ENCODE results near the gene ASMT.

ASMT gene

DNA sequence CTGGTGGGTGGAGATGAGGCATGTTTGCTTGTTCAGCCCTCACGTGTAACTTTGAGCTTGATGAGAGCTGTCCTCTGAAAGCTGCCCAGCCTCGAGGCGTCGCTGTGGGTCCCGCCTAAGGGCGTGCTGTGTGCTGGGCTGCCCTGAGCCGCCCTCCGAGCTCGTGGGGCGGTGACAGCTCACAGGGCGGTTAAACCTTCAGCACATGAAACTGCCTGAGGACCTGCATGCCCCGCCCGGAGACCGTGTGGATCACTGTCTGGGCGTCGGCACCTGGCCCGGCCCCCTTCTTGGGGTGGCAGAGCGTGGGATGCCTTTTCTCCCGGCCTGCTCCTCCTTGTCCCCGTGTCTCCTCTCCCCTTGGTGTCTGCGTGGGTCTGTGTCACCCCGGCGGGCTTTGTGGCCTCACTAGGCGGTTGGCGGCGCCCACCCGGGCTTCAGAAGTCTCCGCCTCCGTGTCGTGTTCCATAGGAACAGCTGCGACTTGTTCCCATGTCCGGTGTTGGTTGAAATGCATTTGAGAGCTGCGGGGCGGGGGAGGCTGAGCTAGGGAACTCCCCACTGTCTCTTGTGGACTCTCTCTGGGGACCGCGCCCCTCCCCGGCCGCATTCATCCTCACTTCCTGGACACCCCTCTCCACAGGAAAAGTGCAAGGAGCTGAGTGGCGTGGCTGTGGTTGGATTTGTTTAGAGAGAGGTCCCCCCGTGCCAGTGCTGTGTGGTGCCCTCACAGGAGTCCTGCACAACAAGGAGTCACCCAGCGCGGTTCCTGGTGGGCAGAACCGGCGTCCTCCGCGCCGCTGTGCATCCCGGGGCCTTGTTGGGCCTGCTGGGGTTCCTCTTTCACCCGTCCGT is 16.6 kb upstream of the ASMT start:
- WGBS, 2 experiments (ENCODE audit: insufficient coverage in 2 of 2) = 91 to 97% methylated on average over 39 to 44 of the region's 50 CpGs

DNA sequence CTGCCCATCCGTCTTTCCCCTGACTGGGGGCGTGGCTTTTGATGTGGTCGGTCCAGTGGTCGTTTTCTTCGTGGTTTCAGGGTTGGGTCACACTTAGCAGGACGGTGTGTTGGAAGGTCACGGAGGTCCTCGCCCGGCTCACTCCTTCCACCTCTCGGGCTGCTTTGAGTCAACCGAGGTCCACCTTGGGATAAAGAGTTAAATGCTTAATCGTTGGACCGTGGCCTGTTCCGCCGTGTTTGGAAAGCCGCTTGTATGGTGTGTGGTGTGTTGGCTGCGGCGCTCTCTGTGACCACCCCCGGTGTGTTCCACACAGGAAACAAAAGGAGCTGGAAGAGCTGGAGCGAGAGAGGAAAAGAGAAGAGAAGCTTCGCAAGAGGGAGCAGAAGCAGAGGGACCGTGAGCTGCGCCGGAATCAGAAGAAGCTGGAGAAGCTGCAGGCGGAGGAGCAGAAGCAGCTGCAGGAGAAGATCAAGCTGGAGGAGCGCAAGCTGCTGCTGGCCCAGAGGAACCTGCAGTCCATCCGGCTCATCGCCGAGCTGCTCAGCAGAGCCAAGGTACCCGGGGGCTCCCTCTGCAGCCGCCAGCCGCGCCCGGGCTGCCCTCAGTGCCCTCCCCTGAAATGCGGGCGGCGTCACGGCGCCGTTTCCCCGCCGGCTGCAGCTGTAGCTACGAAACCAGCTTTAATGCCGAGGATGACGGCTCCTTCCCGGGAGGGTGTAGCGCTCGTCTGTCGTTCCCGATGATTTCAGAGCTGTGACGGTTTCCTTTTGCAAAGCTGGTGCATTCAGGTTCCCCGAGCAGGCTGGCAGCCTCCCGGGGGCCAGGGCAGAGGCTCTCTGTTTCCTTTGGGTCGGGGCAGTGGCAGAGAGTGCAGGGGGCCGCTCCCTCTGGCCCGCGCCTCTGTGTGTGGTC is 15.7 kb upstream of the ASMT start:
- Histone ChIP-seq H3K4me1 (ENCODE audit: control insufficient read depth, insufficient read depth, low read length, poor library complexity, severe bottlenecking) (peaks cover 3% of the 10 kb centered on the region), H3K4me3 (ENCODE audit: extremely low read depth, insufficient read depth, low read length, poor library complexity, severe bottlenecking) (no peak overlapping the region), H3K36me3 (ENCODE audit: control insufficient read depth, insufficient read depth, low read length) (peaks cover 95% of the 10 kb centered on the region), H3K27ac (ENCODE audit: low read depth, low read length, severe bottlenecking) (no peak overlapping the region), H3K9me3 (ENCODE audit: control insufficient read depth, low read length) (no peaks in the 10 kb centered on the region)
- 95 to 96% methylated on average over 51 to 57 of the region's 57 CpGs for WGBS, 2 experiments (ENCODE audit: insufficient coverage in 2 of 2)

More for the DNA sequence above, 16.6 kb upstream of the ASMT start:
- H3K9me3 ChIP-seq (ENCODE audit: control insufficient read depth, low read length) = no peaks in the 10 kb centered on the region
- H3K4me1 ChIP-seq (ENCODE audit: control insufficient read depth, insufficient read depth, low read length, poor library complexity, severe bottlenecking) = peaks cover 5% of the 10 kb centered on the region
- no peak overlapping the region for H3K4me3 ChIP-seq (ENCODE audit: extremely low read depth, insufficient read depth, low read length, poor library complexity, severe bottlenecking)
- H3K27ac ChIP-seq (ENCODE audit: low read depth, low read length, severe bottlenecking) = no peak overlapping the region
- H3K36me3 ChIP-seq (ENCODE audit: control insufficient read depth, insufficient read depth, low read length) = peaks cover 98% of the 10 kb centered on the region

DNA sequence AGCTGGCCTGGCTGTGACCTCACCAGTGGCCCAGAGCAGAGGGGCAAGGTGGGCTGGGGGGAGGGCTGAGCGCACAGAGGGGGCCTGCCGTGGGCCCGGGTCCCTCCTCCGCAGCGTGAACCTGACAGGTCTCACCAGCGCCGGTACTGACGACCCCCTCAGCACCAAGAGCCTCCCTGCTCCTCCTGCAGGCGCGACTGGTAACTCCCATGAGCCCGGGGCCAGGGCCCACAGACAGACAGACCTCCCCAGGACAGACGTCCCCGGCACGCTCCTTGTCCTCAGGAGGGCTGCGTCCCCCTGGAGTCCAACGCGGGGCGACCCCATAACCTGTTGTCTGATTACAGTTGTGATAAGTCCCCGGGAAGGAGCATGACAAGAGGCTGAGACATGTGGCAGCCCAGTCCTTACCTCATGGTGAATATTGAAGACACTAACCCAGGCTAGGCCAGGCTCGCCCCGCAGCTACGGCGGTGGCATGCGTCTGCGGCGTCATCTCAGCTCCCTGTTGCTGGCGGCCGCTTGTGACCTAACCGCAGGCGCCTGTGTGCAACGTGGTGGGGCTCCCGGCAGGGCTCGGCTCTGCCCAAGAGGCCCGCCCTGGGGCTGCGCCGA is 15.0 kb upstream of the ASMT start:
- H3K4me3 ChIP-seq (ENCODE audit: extremely low read depth, insufficient read depth, low read length, poor library complexity, severe bottlenecking) = no peak overlapping the region
- peaks cover 3% of the 10 kb centered on the region for H3K4me1 ChIP-seq (ENCODE audit: control insufficient read depth, insufficient read depth, low read length, poor library complexity, severe bottlenecking)
- 95 to 96% methylated on average over 29 to 32 of the region's 36 CpGs for WGBS, 2 experiments (ENCODE audit: insufficient coverage in 2 of 2)
- H3K9me3 ChIP-seq (ENCODE audit: control insufficient read depth, low read length) = no peaks in the 10 kb centered on the region
- H3K27ac ChIP-seq (ENCODE audit: low read depth, low read length, severe bottlenecking) = no peak overlapping the region
- peaks cover 91% of the 10 kb centered on the region for H3K36me3 ChIP-seq (ENCODE audit: control insufficient read depth, insufficient read depth, low read length)

DNA sequence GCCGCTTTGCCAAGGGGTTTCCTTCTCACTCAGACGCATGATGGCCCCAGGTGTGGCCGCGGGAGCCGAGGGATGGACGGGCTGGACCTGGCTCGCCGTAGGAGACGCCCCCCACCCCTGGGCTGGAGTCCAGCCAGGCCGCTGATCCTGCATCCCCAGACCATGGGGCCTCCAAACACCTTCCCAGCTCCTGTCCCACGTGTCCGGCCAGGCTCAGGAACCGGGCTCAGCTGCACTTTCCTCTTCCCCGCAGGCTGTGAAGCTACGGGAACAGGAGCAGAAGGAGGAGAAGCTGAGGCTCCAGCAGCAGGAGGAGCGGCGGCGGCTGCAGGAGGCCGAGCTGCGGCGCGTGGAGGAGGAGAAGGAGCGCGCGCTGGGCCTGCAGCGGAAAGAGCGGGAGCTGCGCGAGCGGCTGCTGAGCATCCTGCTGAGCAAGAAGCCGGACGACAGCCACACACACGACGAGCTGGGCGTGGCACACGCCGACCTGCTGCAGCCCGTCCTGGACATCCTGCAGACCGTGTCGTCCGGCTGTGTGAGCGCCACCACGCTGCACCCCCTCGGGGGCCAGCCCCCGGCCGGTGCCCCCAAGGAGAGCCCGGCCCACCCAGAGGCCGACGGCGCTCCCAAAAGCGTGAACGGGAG is 14.3 kb upstream of the ASMT start:
- 95 to 96% methylated on average over 42 to 52 of the region's 52 CpGs for WGBS, 2 experiments (ENCODE audit: insufficient coverage in 2 of 2)
- no peak overlapping the region for H3K4me3 ChIP-seq (ENCODE audit: extremely low read depth, insufficient read depth, low read length, poor library complexity, severe bottlenecking)
- no peak overlapping the region for H3K27ac ChIP-seq (ENCODE audit: low read depth, low read length, severe bottlenecking)
- H3K4me1 ChIP-seq (ENCODE audit: control insufficient read depth, insufficient read depth, low read length, poor library complexity, severe bottlenecking) = peaks cover 3% of the 10 kb centered on the region
- H3K9me3 ChIP-seq (ENCODE audit: control insufficient read depth, low read length) = no peaks in the 10 kb centered on the region
- H3K36me3 ChIP-seq (ENCODE audit: control insufficient read depth, insufficient read depth, low read length) = peaks cover 85% of the 10 kb centered on the region

DNA sequence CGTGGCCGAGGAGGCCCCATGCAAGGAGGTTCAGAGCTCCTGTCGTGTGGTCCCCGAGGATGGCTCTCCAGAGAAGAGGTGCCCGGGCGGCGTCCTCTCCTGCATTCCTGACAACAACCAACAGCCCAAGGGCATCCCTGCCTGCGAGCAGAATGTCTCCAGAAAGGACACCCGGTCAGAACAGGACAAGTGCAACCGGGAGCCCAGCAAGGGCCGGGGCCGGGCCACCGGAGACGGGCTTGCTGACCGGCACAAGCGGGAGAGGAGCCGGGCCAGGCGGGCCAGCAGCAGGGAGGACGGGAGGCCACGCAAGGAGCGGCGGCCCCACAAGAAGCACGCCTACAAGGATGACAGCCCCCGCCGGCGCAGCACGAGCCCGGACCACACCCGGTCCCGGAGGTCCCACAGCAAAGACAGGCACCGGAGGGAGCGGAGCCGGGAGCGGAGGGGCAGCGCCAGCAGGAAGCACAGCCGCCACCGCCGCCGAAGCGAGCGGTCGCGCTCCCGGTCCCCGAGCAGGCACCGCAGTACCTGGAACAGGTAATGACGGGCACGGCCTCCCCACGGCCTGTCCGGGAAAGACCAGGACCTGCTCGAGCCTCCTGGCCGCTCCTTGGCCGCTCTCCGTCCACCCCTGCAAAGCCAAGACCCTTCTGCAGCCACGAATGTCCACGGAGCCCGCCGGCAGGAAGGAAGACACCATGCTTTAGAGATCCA is 13.7 kb upstream of the ASMT start:
- H3K9me3 ChIP-seq (ENCODE audit: control insufficient read depth, low read length) = no peaks in the 10 kb centered on the region
- H3K36me3 ChIP-seq (ENCODE audit: control insufficient read depth, insufficient read depth, low read length) = peaks cover 78% of the 10 kb centered on the region
- WGBS, 2 experiments (ENCODE audit: insufficient coverage in 2 of 2) = 95% methylated on average over 49 to 58 of the region's 58 CpGs
- no peak overlapping the region for H3K27ac ChIP-seq (ENCODE audit: low read depth, low read length, severe bottlenecking)
- H3K4me3 ChIP-seq (ENCODE audit: extremely low read depth, insufficient read depth, low read length, poor library complexity, severe bottlenecking) = no peak overlapping the region
- H3K4me1 ChIP-seq (ENCODE audit: control insufficient read depth, insufficient read depth, low read length, poor library complexity, severe bottlenecking) = peaks cover 3% of the 10 kb centered on the region

DNA sequence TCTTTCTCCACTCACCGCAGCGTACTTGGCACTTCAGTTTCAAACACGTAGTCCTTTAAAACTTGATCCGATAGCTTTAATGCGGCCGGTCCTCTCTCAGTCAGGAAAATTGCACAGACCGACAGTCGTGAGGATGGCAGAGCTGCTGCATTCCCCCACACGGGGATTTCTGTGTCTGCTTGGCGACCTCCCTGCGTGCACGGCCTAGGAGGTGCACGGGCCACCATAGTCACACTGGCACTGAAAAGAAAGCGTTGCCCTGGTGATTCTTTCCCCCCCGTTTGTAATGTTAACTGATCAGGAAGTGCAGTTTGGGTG is 13.1 kb upstream of the ASMT start:
- Histone ChIP-seq H3K36me3 (ENCODE audit: control insufficient read depth, insufficient read depth, low read length) (peaks cover 75% of the 10 kb centered on the region), H3K9me3 (ENCODE audit: control insufficient read depth, low read length) (no peaks in the 10 kb centered on the region), H3K27ac (ENCODE audit: low read depth, low read length, severe bottlenecking) (no peak overlapping the region), H3K4me3 (ENCODE audit: extremely low read depth, insufficient read depth, low read length, poor library complexity, severe bottlenecking) (no peak overlapping the region), H3K4me1 (ENCODE audit: control insufficient read depth, insufficient read depth, low read length, poor library complexity, severe bottlenecking) (peaks cover 3% of the 10 kb centered on the region)
- 92 to 93% methylated on average over 15 of the region's 15 CpGs for WGBS, 2 experiments (ENCODE audit: insufficient coverage in 2 of 2)

DNA sequence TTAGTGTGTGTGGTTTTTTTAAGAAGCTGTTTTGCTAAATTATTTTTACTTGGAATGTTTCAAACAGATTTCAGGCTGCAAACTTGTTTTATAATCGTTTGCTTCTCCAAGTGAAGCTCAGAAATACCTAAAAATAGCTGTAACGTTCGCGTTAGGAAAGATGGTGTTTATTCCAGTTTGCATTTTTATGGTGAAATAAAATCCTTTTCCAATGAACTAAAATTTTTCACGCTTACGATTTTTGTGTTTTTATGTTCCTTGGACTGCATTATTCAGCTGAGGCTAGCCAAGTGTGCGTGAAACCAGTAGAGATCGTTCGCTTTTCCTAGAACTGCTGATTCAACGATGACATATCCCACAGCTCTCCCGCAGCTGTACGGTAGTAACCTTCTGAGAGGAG is 12.6 kb upstream of the ASMT start:
- no peaks in the 10 kb centered on the region for H3K9me3 ChIP-seq (ENCODE audit: control insufficient read depth, low read length)
- peaks cover 69% of the 10 kb centered on the region for H3K36me3 ChIP-seq (ENCODE audit: control insufficient read depth, insufficient read depth, low read length)
- no peak overlapping the region for H3K27ac ChIP-seq (ENCODE audit: low read depth, low read length, severe bottlenecking)
- H3K4me1 ChIP-seq (ENCODE audit: control insufficient read depth, insufficient read depth, low read length, poor library complexity, severe bottlenecking) = peaks cover under 1% of the 10 kb centered on the region
- H3K4me3 ChIP-seq (ENCODE audit: extremely low read depth, insufficient read depth, low read length, poor library complexity, severe bottlenecking) = no peak overlapping the region
- WGBS, 2 experiments (ENCODE audit: insufficient coverage in 2 of 2) = 96 to 97% methylated on average over 8 to 10 of the region's 12 CpGs

DNA sequence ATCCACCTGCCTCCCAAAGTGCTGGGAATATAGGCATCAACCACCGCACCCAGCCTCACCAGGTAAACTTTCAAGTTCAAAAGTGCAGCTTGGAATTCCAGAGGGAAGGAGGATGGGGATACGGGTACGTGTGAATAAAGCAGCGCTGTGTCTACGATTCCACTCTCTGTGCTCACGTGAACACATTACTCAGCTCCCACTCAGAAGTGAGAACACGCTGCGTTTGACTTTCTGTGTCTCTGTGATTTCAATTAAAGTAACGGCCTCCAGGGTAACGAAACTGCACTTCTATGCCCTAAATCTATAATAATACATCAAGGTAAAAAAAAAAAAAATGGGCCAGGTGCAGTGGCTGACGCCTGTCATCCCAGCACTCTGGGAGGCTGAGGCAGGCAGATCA is 8.4 kb upstream of the ASMT start:
- H3K4me1 ChIP-seq (ENCODE audit: control insufficient read depth, insufficient read depth, low read length, poor library complexity, severe bottlenecking) = no peaks in the 10 kb centered on the region
- WGBS, 2 experiments (ENCODE audit: insufficient coverage in 2 of 2) = 98 to 99% methylated on average over 8 to 9 of the region's 11 CpGs
- H3K4me3 ChIP-seq (ENCODE audit: extremely low read depth, insufficient read depth, low read length, poor library complexity, severe bottlenecking) = no peak overlapping the region
- peaks cover 27% of the 10 kb centered on the region for H3K36me3 ChIP-seq (ENCODE audit: control insufficient read depth, insufficient read depth, low read length)
- H3K27ac ChIP-seq (ENCODE audit: low read depth, low read length, severe bottlenecking) = no peak overlapping the region
- no peaks in the 10 kb centered on the region for H3K9me3 ChIP-seq (ENCODE audit: control insufficient read depth, low read length)

DNA sequence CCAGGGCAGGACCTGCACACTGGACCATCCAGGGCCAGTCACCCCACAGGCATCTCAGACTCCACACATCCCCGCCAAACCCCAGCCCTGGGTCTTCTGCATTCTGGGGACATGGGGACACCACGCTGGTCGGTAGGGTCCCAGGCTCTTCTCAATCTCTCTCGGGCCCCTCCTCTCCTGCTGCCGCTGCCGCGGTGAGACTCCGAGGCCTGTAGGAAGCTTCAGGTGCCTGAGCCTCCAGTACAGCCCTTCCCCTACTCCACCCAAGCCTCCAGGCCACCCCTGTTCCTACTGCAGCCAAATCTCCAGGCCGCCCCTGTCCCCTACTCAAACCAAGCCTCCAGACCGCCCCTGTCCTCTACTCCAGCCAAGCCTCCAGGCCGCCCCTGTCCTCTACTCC is 5.5 kb upstream of the ASMT start:
- WGBS, 2 experiments (ENCODE audit: insufficient coverage in 2 of 2) = 91 to 94% methylated on average over 10 of the region's 11 CpGs
- H3K36me3 ChIP-seq (ENCODE audit: control insufficient read depth, insufficient read depth, low read length) = peaks cover 2% of the 10 kb centered on the region
- no peak overlapping the region for H3K27ac ChIP-seq (ENCODE audit: low read depth, low read length, severe bottlenecking)
- H3K4me3 ChIP-seq (ENCODE audit: extremely low read depth, insufficient read depth, low read length, poor library complexity, severe bottlenecking) = no peak overlapping the region
- no peaks in the 10 kb centered on the region for H3K9me3 ChIP-seq (ENCODE audit: control insufficient read depth, low read length)
- H3K4me1 ChIP-seq (ENCODE audit: control insufficient read depth, insufficient read depth, low read length, poor library complexity, severe bottlenecking) = no peaks in the 10 kb centered on the region

DNA sequence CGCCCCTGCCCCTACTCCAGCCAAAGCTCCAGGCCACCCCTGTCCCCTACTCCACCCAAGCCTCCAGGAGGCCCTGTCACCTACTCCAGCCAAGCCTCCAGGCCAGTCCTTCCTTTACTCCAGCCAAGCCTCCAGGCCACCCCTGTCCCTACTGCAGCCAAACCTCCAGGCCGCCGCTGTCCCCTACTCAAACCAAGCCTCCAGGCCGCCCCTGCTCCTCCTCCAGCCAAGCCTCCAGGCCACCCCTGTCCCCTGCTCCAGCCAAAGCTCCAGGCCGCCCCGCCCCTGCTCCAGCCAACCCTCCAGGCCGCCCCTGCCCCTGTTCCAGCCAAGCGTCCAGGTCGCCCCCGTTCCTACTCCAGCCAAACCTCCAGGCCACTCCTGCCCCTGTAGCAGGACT is 5.1 kb upstream of the ASMT start:
- Histone ChIP-seq H3K36me3 (ENCODE audit: control insufficient read depth, insufficient read depth, low read length) (no peaks in the 10 kb centered on the region), H3K4me3 (ENCODE audit: extremely low read depth, insufficient read depth, low read length, poor library complexity, severe bottlenecking) (no peak overlapping the region), H3K27ac (ENCODE audit: low read depth, low read length, severe bottlenecking) (no peak overlapping the region), H3K4me1 (ENCODE audit: control insufficient read depth, insufficient read depth, low read length, poor library complexity, severe bottlenecking) (no peaks in the 10 kb centered on the region), H3K9me3 (ENCODE audit: control insufficient read depth, low read length) (no peaks in the 10 kb centered on the region)
- 85 to 92% methylated on average over 4 to 6 of the region's 10 CpGs for WGBS, 2 experiments (ENCODE audit: insufficient coverage in 2 of 2)
